HepG2 (cell line): ENCODE measurements around the gene WDCP. TPM values are rescaled to one million over a fixed set of nuclear protein-coding genes. Genes with fewer than 3 reads are reported as not detected.

Experiments used
- ATF2 ChIP-seq: sonication (generic); formaldehyde crosslinking; IDR thresholded peaks from 2 replicates; pipeline ENCODE4 v1.4.0; 2020; ENCODE audit warnings: missing genetic modification reagents
- CREB1 ChIP-seq, 2 experiments: fragments of 450-650 bp in 1 of 2; IDR thresholded peaks; 2 replicates each; pipeline ENCODE4 v1.6.1; 2016 to 2017; ENCODE audit warnings: control low read depth in 1 of 2, mild to moderate bottlenecking in 1 of 2, missing compliant biosample characterization in 1 of 2, missing genetic modification characterization in 1 of 2
- DBP ChIP-seq: sonication (generic); formaldehyde crosslinking; IDR thresholded peaks from 2 replicates; pipeline ENCODE4 v1.4.0; 2020; ENCODE audit warnings: missing genetic modification reagents; ENCODE audit errors: not compliant biosample characterization
- ETS1 ChIP-seq: sonication (generic); formaldehyde crosslinking; IDR thresholded peaks from 2 replicates; pipeline ENCODE4 v1.4.0; 2020; ENCODE audit warnings: missing genetic modification reagents
- GABPB1 ChIP-seq: IDR thresholded peaks from 2 replicates; pipeline ENCODE4 v1.6.1; 2016; ENCODE audit warnings: mild to moderate bottlenecking, missing genetic modification reagents, moderate library complexity, missing compliant biosample characterization
- GTF2F1 ChIP-seq: fragments of 150-350 bp; IDR thresholded peaks from 2 replicates; pipeline ENCODE4 v1.6.1; 2014; ENCODE audit warnings: low read length
- HOXD1 ChIP-seq: sonication (generic); formaldehyde crosslinking; IDR thresholded peaks from 2 replicates; pipeline ENCODE4 v1.5.0; 2020; ENCODE audit warnings: missing genetic modification reagents
- MTF1 ChIP-seq: sonication (generic); formaldehyde crosslinking; IDR thresholded peaks from 2 replicates; pipeline ENCODE4 v1.5.0; 2020; ENCODE audit warnings: missing genetic modification reagents
- NFYC ChIP-seq: IDR thresholded peaks from 2 replicates; pipeline ENCODE4 v1.6.1; 2016; ENCODE audit warnings: missing genetic modification reagents, missing compliant biosample characterization
- SSRP1 ChIP-seq: IDR thresholded peaks from 2 replicates; pipeline ENCODE4 v1.6.1; 2016; ENCODE audit warnings: control low read depth
- STAT6 ChIP-seq: sonication (generic); formaldehyde crosslinking; IDR thresholded peaks from 2 replicates; pipeline ENCODE4 v1.4.0; 2020; ENCODE audit warnings: missing genetic modification reagents, mild to moderate bottlenecking, borderline replicate concordance
- TOE1 ChIP-seq: sonication (generic); formaldehyde crosslinking; IDR thresholded peaks from 2 replicates; pipeline ENCODE4 v1.4.0; 2020; ENCODE audit warnings: mild to moderate bottlenecking, missing genetic modification reagents
- U2AF1 ChIP-seq: fragments of 200-400 bp; formaldehyde crosslinking; optimal IDR thresholded peaks from 2 replicates; pipeline ENCODE3; 2017; ENCODE audit warnings: mild to moderate bottlenecking, low read depth, low read length
- ZBTB42 ChIP-seq: sonication (generic); formaldehyde crosslinking; IDR thresholded peaks from 2 replicates; pipeline ENCODE4 v1.5.0; 2020; ENCODE audit warnings: mild to moderate bottlenecking, missing genetic modification reagents
- ZFP36L2 ChIP-seq: sonication (generic); formaldehyde crosslinking; IDR thresholded peaks from 2 replicates; pipeline ENCODE4 v1.4.0; 2020; ENCODE audit warnings: missing genetic modification reagents
- ZKSCAN5 ChIP-seq: sonication (generic); formaldehyde crosslinking; IDR thresholded peaks from 2 replicates; pipeline ENCODE4 v1.5.1; 2020; ENCODE audit warnings: mild to moderate bottlenecking, missing genetic modification reagents
- ZNF24 ChIP-seq: fragments of 450-650 bp; IDR thresholded peaks from 2 replicates; pipeline ENCODE4 v1.6.1; 2017; ENCODE audit warnings: antibody characterized with exemption, mild to moderate bottlenecking
- ZNF263 ChIP-seq: sonication (generic); formaldehyde crosslinking; IDR thresholded peaks from 2 replicates; pipeline ENCODE4 v1.4.0; 2020; ENCODE audit warnings: missing genetic modification reagents
- ZNF350 ChIP-seq: sonication (generic); formaldehyde crosslinking; IDR thresholded peaks from 2 replicates; pipeline ENCODE4 v1.4.0; 2020; ENCODE audit warnings: mild to moderate bottlenecking, low read depth, missing genetic modification reagents, borderline replicate concordance
- ZNF451 ChIP-seq: sonication (generic); formaldehyde crosslinking; IDR thresholded peaks from 2 replicates; pipeline ENCODE4 v1.5.0; 2020; ENCODE audit warnings: mild to moderate bottlenecking, missing genetic modification reagents
- ZNF557 ChIP-seq: sonication (generic); formaldehyde crosslinking; IDR thresholded peaks from 2 replicates; pipeline ENCODE4 v1.4.0; 2020; ENCODE audit warnings: missing genetic modification reagents
- ZUFSP ChIP-seq: sonication (generic); formaldehyde crosslinking; IDR thresholded peaks from 2 replicates; pipeline ENCODE4 v1.9.0; 2021; ENCODE audit warnings: missing genetic modification reagents, mild to moderate bottlenecking, borderline replicate concordance
- polyA plus RNA-seq, 8 experiments: library from polyadenylated mRNA; depleted of rRNA in 3 of 8; stranded (reverse) in 7 of 8; unstranded in 1 of 8; fragments of >200 nt; fragmentation: Illumina TruSeq in 4 of 8; extraction: Trizol in 4 of 8; gene quantifications; 2 replicates each; pipeline versions ENCODE4 v1.2.1 to v1.2.3, GENCODE V29; 2011 to 2016; ENCODE audit warnings: low read depth in 4 of 8, missing spikeins in 1 of 8, mixed read lengths in 1 of 8; ENCODE audit not compliant: insufficient read depth in 1 of 8
- total RNA-seq, 5 experiments: library from RNA; depleted of rRNA; stranded (reverse); fragments of >200 nt; fragmentation: Illumina TruSeq; extraction: Trizol; gene quantifications; 2 replicates each; pipeline ENCODE4 v1.2.3, GENCODE V29; 2016; ENCODE audit warnings: low read depth in 1 of 5

Gene WDCP
- total and polyA plus RNA-seq, 2 of the 13 experiments (the other 11 are each of a cell fraction or from before 2014, with no cell fraction given): 17.4 to 22.6 TPM

GRCh38 chr2:24084386-24085199, 37.4 kb upstream of the WDCP start, which contains the start of gene TP53I3 (continued):
- no peak for TF ChIP-seq DBP (CRISPR knock-in tag)
- TF ChIP-seq ZFP36L2 (CRISPR knock-in tag): 0 out of 2 replicates have a peak, but pooled peaks have one; percentile 27
- no peak for TF ChIP-seq MTF1 (CRISPR knock-in tag)
- TF ChIP-seq NFYC (CRISPR knock-in tag): peak; percentile 29
- peak; percentile 76; the same call in 1 of the 2 replicates for TF ChIP-seq ETS1
- peak; percentile 85; the same call in 1 of the 2 replicates for TF ChIP-seq ZNF350 (CRISPR knock-in tag)
- TF ChIP-seq ZNF24: peak; percentile 5; the same call in 1 of the 2 replicates
- peak; percentile 60 for TF ChIP-seq HOXD1 (CRISPR knock-in tag)
- peak; percentile 71 for TF ChIP-seq ZNF451 (CRISPR knock-in tag)
- TF ChIP-seq GTF2F1: no peak
- TF ChIP-seq TOE1: 0 out of 2 replicates have a peak, but pooled peaks have one; percentile 33
- TF ChIP-seq STAT6 (CRISPR knock-in tag): peak; percentile 68; the same call in 1 of the 2 replicates
- no peak for TF ChIP-seq CREB1 (IDR thresholded peaks at IDR 0.05)
- no peak for TF ChIP-seq CREB1 (CRISPR knock-in tag; IDR thresholded peaks at IDR 0.05)
- TF ChIP-seq U2AF1: no peak
- peak; percentile 89 for TF ChIP-seq GABPB1 (CRISPR knock-in tag)
- peak; percentile 63 for TF ChIP-seq ATF2
- 0 out of 2 replicates have a peak, but pooled peaks have one; percentile 33 for TF ChIP-seq ZKSCAN5 (CRISPR knock-in tag)
- TF ChIP-seq ZNF557: no peak
- no peak for TF ChIP-seq SSRP1 (CRISPR knock-in tag)
- no peak for TF ChIP-seq ZUFSP (CRISPR knock-in tag)
- TF ChIP-seq ZBTB42 (CRISPR knock-in tag): peak; percentile 76; the same call in 1 of the 2 replicates
- TF ChIP-seq ZNF263 (CRISPR knock-in tag): peak; percentile 23; the same call in 1 of the 2 replicates
